Measurements from ENCODE around the gene PMEL. TPM values are rescaled to one million over a fixed set of nuclear protein-coding genes. Genes with fewer than 3 reads are reported as not detected.

Gene PMEL
- total and polyA plus RNA-seq, 2 experiments from 2014 or later: 15.3 to 34.2 TPM

- no peaks in the 10 kb centered on the region for H3K79me2 ChIP-seq
- no peak for TF ChIP-seq EZH2phosphoT487 (IDR thresholded peaks at IDR 0.05; ENCODE audit: low read depth, severe bottlenecking, unreplicated experiment)
- no peak for TF ChIP-seq EZH2 (IDR thresholded peaks at IDR 0.05; ENCODE audit: borderline replicate concordance)
- TF ChIP-seq CTCF (IDR thresholded peaks at IDR 0.05; ENCODE audit: poor library complexity): no peak
- H3K27me3 ChIP-seq: no peaks in the 10 kb centered on the region
- no peaks in the 10 kb centered on the region for H3K4me1 ChIP-seq (ENCODE audit: insufficient read depth)
- no peaks in the 10 kb centered on the region for H3K9me2 ChIP-seq (replicated peaks; ENCODE audit: insufficient read depth)
- DNase-seq (ENCODE audit: low spot score): no peak
- WGBS (ENCODE audit: low lambda C conversion rate, missing lambda C conversion rate): 95% methylated on average over 6 of the region's 6 CpGs
- H4K20me1 ChIP-seq (ENCODE audit: insufficient read depth, poor library complexity, severe bottlenecking): no peaks in the 10 kb centered on the region
- H3K27ac ChIP-seq: no peak overlapping the region
- no peak overlapping the region for H3K4me2 ChIP-seq
- no peaks in the 10 kb centered on the region for H3K9me3 ChIP-seq (ENCODE audit: low read depth)
- no peaks in the 10 kb centered on the region for H3K36me3 ChIP-seq (replicated peaks; ENCODE audit: insufficient read depth, low read depth)
- H3K4me3 ChIP-seq: no peak overlapping the region
- H2AFZ ChIP-seq: no peak overlapping the region
Observed at GRCh38 chr12:55946553-55946952, 19.3 kb downstream of the PMEL start.

- Histone ChIP-seq H3K27me3 (no peaks in the 10 kb centered on the region), H3K4me3 (no peak overlapping the region), H3K4me1 (ENCODE audit: insufficient read depth) (no peaks in the 10 kb centered on the region), H3K9me2 (replicated peaks; ENCODE audit: insufficient read depth) (no peaks in the 10 kb centered on the region), H3K9me3 (ENCODE audit: low read depth) (no peaks in the 10 kb centered on the region), H3K79me2 (no peaks in the 10 kb centered on the region), H3K4me2 (no peak overlapping the region), H3K27ac (no peak overlapping the region), H2AFZ (no peak overlapping the region), H4K20me1 (ENCODE audit: insufficient read depth, poor library complexity, severe bottlenecking) (no peaks in the 10 kb centered on the region), H3K36me3 (replicated peaks; ENCODE audit: insufficient read depth, low read depth) (no peaks in the 10 kb centered on the region)
- no peak for TF ChIP-seq EZH2phosphoT487 (IDR thresholded peaks at IDR 0.05; ENCODE audit: low read depth, severe bottlenecking, unreplicated experiment)
- no peak for TF ChIP-seq CTCF (IDR thresholded peaks at IDR 0.05; ENCODE audit: poor library complexity)
- no peak for TF ChIP-seq EZH2 (IDR thresholded peaks at IDR 0.05; ENCODE audit: borderline replicate concordance)
- DNase-seq (ENCODE audit: low spot score): no peak
- 84% methylated on average over 1 of the region's 1 CpG for WGBS (ENCODE audit: low lambda C conversion rate, missing lambda C conversion rate)
Observed at GRCh38 chr12:55942577-55943136, 23.2 kb downstream of the PMEL start.

- H3K36me3 ChIP-seq (replicated peaks; ENCODE audit: insufficient read depth, low read depth): no peaks in the 10 kb centered on the region
Observed at GRCh38 chr12:55942055-55942454, 23.8 kb downstream of the PMEL start.

More at GRCh38 chr12:55942055-55942454, 23.8 kb downstream of the PMEL start:
- Histone ChIP-seq H3K9me2 (replicated peaks; ENCODE audit: insufficient read depth) (no peaks in the 10 kb centered on the region), H3K79me2 (no peaks in the 10 kb centered on the region), H3K9me3 (ENCODE audit: low read depth) (no peaks in the 10 kb centered on the region), H3K27me3 (no peaks in the 10 kb centered on the region), H3K4me2 (no peak overlapping the region), H3K4me3 (no peak overlapping the region), H3K4me1 (ENCODE audit: insufficient read depth) (no peaks in the 10 kb centered on the region), H4K20me1 (ENCODE audit: insufficient read depth, poor library complexity, severe bottlenecking) (no peaks in the 10 kb centered on the region), H2AFZ (no peak overlapping the region), H3K27ac (no peak overlapping the region)
- TF ChIP-seq EZH2 (IDR thresholded peaks at IDR 0.05; ENCODE audit: borderline replicate concordance) (no peak), EZH2phosphoT487 (IDR thresholded peaks at IDR 0.05; ENCODE audit: low read depth, severe bottlenecking, unreplicated experiment) (no peak), CTCF (IDR thresholded peaks at IDR 0.05; ENCODE audit: poor library complexity) (no peak)
- 86% methylated on average over 4 of the region's 4 CpGs for WGBS (ENCODE audit: low lambda C conversion rate, missing lambda C conversion rate)
- DNase-seq (ENCODE audit: low spot score): no peak
